ENCODE results near the gene RRM1. TPM values are rescaled to one million over a fixed set of nuclear protein-coding genes. Genes with fewer than 3 reads are reported as not detected.

The RRM1 gene
- polyA plus RNA-seq, 1 donor (not counting 4 experiments of a cell fraction or from before 2014, with no cell fraction given) = 65.6 TPM

- Histone ChIP-seq H4K20me1 (ENCODE audit: control insufficient read depth, extremely low read depth, insufficient read depth, low read length) (no peaks in the 10 kb centered on the region), H2AFZ (ENCODE audit: control insufficient read depth, low read length) (no peak overlapping the region), H3K4me2 (ENCODE audit: control insufficient read depth, extremely low read depth, insufficient read depth, low read depth, low read length) (no peak overlapping the region), H3K9ac (ENCODE audit: control insufficient read depth, extremely low read depth, insufficient read depth, low read length) (no peak overlapping the region), H3K27me3 (ENCODE audit: control insufficient read depth, extremely low read depth, insufficient read depth, low read length) (no peaks in the 10 kb centered on the region), H3K9me3 (ENCODE audit: control insufficient read depth, low read depth, low read length) (no peaks in the 10 kb centered on the region), H3K36me3 (ENCODE audit: control insufficient read depth in 2 of 2, extremely low read depth in 1 of 2, insufficient read depth in 2 of 2, low read length in 2 of 2) (peaks cover 5 to 10% of the 10 kb centered on the region in 2 experiments), H3K4me3 (ENCODE audit: control insufficient read depth in 2 of 3, extremely low read depth in 1 of 3, insufficient read depth in 2 of 3, low read depth in 1 of 3, low read length in 3 of 3) (no peak overlapping the region), H3K27ac (ENCODE audit: control insufficient read depth, insufficient read depth, low read length) (no peak overlapping the region), H3K9me1 (ENCODE audit: control insufficient read depth, extremely low read depth, insufficient read depth, low read length) (no peaks in the 10 kb centered on the region), H3K79me2 (ENCODE audit: control insufficient read depth, insufficient read depth, low read length) (no peaks in the 10 kb centered on the region), H3K4me1 (ENCODE audit: control insufficient read depth, extremely low read depth, insufficient read depth, low read length) (no peaks in the 10 kb centered on the region)
- DNase-seq (ENCODE audit: low read depth, low spot score) (no peak), FAIRE-seq (no peak)
- dilution Hi-C loops (cut with MboI; ENCODE audit: extremely low pct_ligation_motif_present, low sequenced_read_pairs) = no loop called here
- TF ChIP-seq EZH2 (IDR thresholded peaks at IDR 0.05; ENCODE audit: low read length) (no peak), CTCF (optimal IDR thresholded peaks at IDR 0.05 in 1 of 3, IDR thresholded peaks at IDR 0.05 in 1 of 3, conservative IDR thresholded peaks at IDR 0.05 in 1 of 3; ENCODE audit: extremely low read depth in 1 of 3, insufficient read depth in 2 of 3, low read length in 3 of 3) (no peak)
These were observed 43.9 kb downstream of the RRM1 start for GRCh38 chr11:4138497-4138896.

- peaks cover 3 to 8% of the 10 kb centered on the region in 2 experiments for H3K36me3 ChIP-seq (ENCODE audit: control insufficient read depth in 2 of 2, extremely low read depth in 1 of 2, insufficient read depth in 2 of 2, low read length in 2 of 2)
- TF ChIP-seq EZH2 (IDR thresholded peaks at IDR 0.05; ENCODE audit: low read length) (no peak), CTCF (optimal IDR thresholded peaks at IDR 0.05 in 1 of 3, IDR thresholded peaks at IDR 0.05 in 1 of 3, conservative IDR thresholded peaks at IDR 0.05 in 1 of 3; ENCODE audit: extremely low read depth in 1 of 3, insufficient read depth in 2 of 3, low read length in 3 of 3) (no peak)
These were observed 45.6 kb downstream of the RRM1 start for GRCh38 chr11:4140067-4140636.

More at GRCh38 chr11:4140067-4140636, 45.6 kb downstream of the RRM1 start:
- H3K4me1 ChIP-seq (ENCODE audit: control insufficient read depth, extremely low read depth, insufficient read depth, low read length) = no peaks in the 10 kb centered on the region
- H2AFZ ChIP-seq (ENCODE audit: control insufficient read depth, low read length) = no peak overlapping the region
- no peak overlapping the region for H3K27ac ChIP-seq (ENCODE audit: control insufficient read depth, insufficient read depth, low read length)
- no peaks in the 10 kb centered on the region for H3K9me3 ChIP-seq (ENCODE audit: control insufficient read depth, low read depth, low read length)
- FAIRE-seq (no peak), DNase-seq (ENCODE audit: low read depth, low spot score) (no peak)
- H3K9me1 ChIP-seq (ENCODE audit: control insufficient read depth, extremely low read depth, insufficient read depth, low read length) = no peaks in the 10 kb centered on the region
- no peaks in the 10 kb centered on the region for H4K20me1 ChIP-seq (ENCODE audit: control insufficient read depth, extremely low read depth, insufficient read depth, low read length)
- no peaks in the 10 kb centered on the region for H3K27me3 ChIP-seq (ENCODE audit: control insufficient read depth, extremely low read depth, insufficient read depth, low read length)
- no peak overlapping the region for H3K9ac ChIP-seq (ENCODE audit: control insufficient read depth, extremely low read depth, insufficient read depth, low read length)
- dilution Hi-C loops (cut with MboI; ENCODE audit: extremely low pct_ligation_motif_present, low sequenced_read_pairs) = no loop called here
- no peaks in the 10 kb centered on the region for H3K79me2 ChIP-seq (ENCODE audit: control insufficient read depth, insufficient read depth, low read length)
- no peak overlapping the region for H3K4me3 ChIP-seq (ENCODE audit: control insufficient read depth in 2 of 3, extremely low read depth in 1 of 3, insufficient read depth in 2 of 3, low read depth in 1 of 3, low read length in 3 of 3)
- no peak overlapping the region for H3K4me2 ChIP-seq (ENCODE audit: control insufficient read depth, extremely low read depth, insufficient read depth, low read depth, low read length)

All from keratinocyte (primary cell).